Neural cell (in vitro differentiated cells): ENCODE data around the gene C1orf21.

Experiments used
- EZH2 ChIP-seq: fragments of 200-600, 300-800 bp; shearing (Covaris generic), sonication (generic); IDR thresholded peaks from 2 replicates; pipeline ENCODE4 v1.6.1; 2014; ENCODE audit warnings: antibody characterized with exemption, low read length, borderline replicate concordance, mild to moderate bottlenecking; ENCODE audit not compliant: insufficient read depth, poor library complexity, severe bottlenecking
- POLR2AphosphoS5 ChIP-seq: IDR thresholded peaks from 2 replicates; pipeline ENCODE4 v1.6.1; 2012
- TAF1 ChIP-seq: IDR thresholded peaks from 2 replicates; pipeline ENCODE4 v1.6.1; 2012; ENCODE audit warnings: low read depth
- TF ChIP-seq, protein P1 (sequence below): fragments of 450-650 bp; IDR thresholded peaks from 2 replicates; pipeline ENCODE4 v1.5.1; 2014; ENCODE audit warnings: antibody characterized with exemption, mild to moderate bottlenecking, moderate library complexity; ENCODE audit not compliant: poor library complexity, severe bottlenecking
- TF ChIP-seq, protein P2 (sequence below): IDR thresholded peaks from 2 replicates; pipeline ENCODE4 v1.6.1; 2012; ENCODE audit warnings: borderline replicate concordance

DNA sequence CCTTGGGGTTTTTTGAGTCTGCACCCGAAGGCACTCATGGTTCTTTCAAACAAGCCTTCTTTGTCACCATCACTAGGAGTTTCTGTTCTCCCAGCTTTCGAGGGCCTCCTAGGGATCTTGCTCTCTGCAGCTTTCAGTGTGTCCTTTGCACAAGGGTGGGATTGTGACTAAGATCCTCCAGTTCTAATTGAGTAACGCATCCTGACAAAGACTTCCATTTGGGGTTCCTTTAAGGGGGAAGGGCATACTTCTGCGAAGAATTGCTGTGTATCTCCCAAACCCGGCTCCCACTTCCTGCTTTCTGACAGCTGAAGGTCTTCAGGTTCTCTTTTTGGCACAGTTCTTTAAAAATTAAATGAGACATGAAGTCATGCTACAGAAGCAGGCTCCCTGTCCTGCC is 228.5 kb downstream of the C1orf21 start:
- TF ChIP-seq, protein P1, sequence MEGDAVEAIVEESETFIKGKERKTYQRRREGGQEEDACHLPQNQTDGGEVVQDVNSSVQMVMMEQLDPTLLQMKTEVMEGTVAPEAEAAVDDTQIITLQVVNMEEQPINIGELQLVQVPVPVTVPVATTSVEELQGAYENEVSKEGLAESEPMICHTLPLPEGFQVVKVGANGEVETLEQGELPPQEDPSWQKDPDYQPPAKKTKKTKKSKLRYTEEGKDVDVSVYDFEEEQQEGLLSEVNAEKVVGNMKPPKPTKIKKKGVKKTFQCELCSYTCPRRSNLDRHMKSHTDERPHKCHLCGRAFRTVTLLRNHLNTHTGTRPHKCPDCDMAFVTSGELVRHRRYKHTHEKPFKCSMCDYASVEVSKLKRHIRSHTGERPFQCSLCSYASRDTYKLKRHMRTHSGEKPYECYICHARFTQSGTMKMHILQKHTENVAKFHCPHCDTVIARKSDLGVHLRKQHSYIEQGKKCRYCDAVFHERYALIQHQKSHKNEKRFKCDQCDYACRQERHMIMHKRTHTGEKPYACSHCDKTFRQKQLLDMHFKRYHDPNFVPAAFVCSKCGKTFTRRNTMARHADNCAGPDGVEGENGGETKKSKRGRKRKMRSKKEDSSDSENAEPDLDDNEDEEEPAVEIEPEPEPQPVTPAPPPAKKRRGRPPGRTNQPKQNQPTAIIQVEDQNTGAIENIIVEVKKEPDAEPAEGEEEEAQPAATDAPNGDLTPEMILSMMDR = no peak
- TF ChIP-seq, protein P2, sequence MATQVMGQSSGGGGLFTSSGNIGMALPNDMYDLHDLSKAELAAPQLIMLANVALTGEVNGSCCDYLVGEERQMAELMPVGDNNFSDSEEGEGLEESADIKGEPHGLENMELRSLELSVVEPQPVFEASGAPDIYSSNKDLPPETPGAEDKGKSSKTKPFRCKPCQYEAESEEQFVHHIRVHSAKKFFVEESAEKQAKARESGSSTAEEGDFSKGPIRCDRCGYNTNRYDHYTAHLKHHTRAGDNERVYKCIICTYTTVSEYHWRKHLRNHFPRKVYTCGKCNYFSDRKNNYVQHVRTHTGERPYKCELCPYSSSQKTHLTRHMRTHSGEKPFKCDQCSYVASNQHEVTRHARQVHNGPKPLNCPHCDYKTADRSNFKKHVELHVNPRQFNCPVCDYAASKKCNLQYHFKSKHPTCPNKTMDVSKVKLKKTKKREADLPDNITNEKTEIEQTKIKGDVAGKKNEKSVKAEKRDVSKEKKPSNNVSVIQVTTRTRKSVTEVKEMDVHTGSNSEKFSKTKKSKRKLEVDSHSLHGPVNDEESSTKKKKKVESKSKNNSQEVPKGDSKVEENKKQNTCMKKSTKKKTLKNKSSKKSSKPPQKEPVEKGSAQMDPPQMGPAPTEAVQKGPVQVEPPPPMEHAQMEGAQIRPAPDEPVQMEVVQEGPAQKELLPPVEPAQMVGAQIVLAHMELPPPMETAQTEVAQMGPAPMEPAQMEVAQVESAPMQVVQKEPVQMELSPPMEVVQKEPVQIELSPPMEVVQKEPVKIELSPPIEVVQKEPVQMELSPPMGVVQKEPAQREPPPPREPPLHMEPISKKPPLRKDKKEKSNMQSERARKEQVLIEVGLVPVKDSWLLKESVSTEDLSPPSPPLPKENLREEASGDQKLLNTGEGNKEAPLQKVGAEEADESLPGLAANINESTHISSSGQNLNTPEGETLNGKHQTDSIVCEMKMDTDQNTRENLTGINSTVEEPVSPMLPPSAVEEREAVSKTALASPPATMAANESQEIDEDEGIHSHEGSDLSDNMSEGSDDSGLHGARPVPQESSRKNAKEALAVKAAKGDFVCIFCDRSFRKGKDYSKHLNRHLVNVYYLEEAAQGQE = no peak
- TF ChIP-seq EZH2 (no peak), POLR2AphosphoS5 (no peak), TAF1 (no peak)
